GM12891 (cell line): ENCODE data around the gene MBD4.

Source experiments
- DNase-seq: peaks from one replicate; pipeline ENCODE4 v3.0.0; 2011; ENCODE audit warnings: low spot score; ENCODE audit not compliant: insufficient read length
- FAIRE-seq: peaks from 2 replicates; lab custom pipeline; 2011; peaks lifted over from hg19 to GRCh38; lab: Jason Lieb, UNC
- PAX5 ChIP-seq: IDR thresholded peaks from 2 replicates; pipeline ENCODE4 v1.6.1; 2011; ENCODE audit warnings: low read length, moderate library complexity, mild to moderate bottlenecking; ENCODE audit not compliant: insufficient read depth, severe bottlenecking
- POLR2A ChIP-seq: IDR thresholded peaks from 2 replicates; pipeline ENCODE4 v1.6.1; 2011; ENCODE audit warnings: low read depth, low read length, control low read depth
- POLR2AphosphoS5 ChIP-seq: IDR thresholded peaks from 2 replicates; pipeline ENCODE4 v1.6.1; 2011; ENCODE audit warnings: low read depth, low read length, control low read depth
- POU2F2 ChIP-seq: IDR thresholded peaks from 2 replicates; pipeline ENCODE4 v1.6.1; 2011; ENCODE audit warnings: low read depth, mild to moderate bottlenecking, control low read depth, low read length, moderate library complexity
- SPI1 ChIP-seq: IDR thresholded peaks from 2 replicates; pipeline ENCODE4 v1.6.1; 2011; ENCODE audit warnings: low read depth, low read length, control low read depth
- TAF1 ChIP-seq: IDR thresholded peaks from 2 replicates; pipeline ENCODE4 v1.6.1; 2011; ENCODE audit warnings: low read depth, low read length, control low read depth

MBD4 gene

GRCh38 chr3:129462361-129462968 lies 22.7 kb upstream of the MBD4 start:
- FAIRE-seq = no peak
- DNase-seq = no peak
- TF ChIP-seq POU2F2 (no peak), POLR2AphosphoS5 (no peak), SPI1 (no peak), TAF1 (no peak), PAX5 (no peak), POLR2A (no peak)

- no peak for FAIRE-seq
- TF ChIP-seq POU2F2 (no peak), SPI1 (0 out of 2 replicates have a peak, but pooled peaks have one; percentile 25), TAF1 (no peak), PAX5 (no peak), POLR2AphosphoS5 (no peak), POLR2A (no peak)
- no peak for DNase-seq
Observed at GRCh38 chr3:129461461-129462146, 21.9 kb upstream of the MBD4 start.

- DNase-seq (no peak), FAIRE-seq (no peak)
- TF ChIP-seq POLR2A (no peak), PAX5 (no peak), SPI1 (no peak), TAF1 (no peak), POU2F2 (no peak), POLR2AphosphoS5 (no peak)
Observed at GRCh38 chr3:129461022-129461421, 21.3 kb upstream of the MBD4 start.

DNA sequence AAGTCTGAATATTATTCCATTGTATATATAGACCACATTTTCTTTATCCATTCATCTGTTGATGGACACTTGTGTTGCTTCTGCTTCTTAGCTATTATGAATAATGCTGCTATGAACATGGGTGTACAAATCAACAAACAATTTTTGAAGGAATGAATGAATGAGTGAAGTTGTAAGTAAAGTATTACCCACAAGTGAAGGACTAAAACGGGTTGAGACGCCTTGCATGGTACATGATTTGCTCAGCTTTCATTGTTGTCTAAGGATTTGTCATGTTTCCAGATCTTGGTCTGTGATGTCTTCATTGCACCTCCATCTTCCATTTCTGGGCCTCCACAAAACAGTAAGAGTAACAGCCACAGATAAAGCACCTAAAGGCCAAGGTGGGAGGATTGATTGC lies 20.8 kb upstream of the MBD4 start:
- DNase-seq = no peak
- no peak for FAIRE-seq
- no peak for TF ChIP-seq POLR2A
- no peak for TF ChIP-seq PAX5
- no peak for TF ChIP-seq SPI1

DNA sequence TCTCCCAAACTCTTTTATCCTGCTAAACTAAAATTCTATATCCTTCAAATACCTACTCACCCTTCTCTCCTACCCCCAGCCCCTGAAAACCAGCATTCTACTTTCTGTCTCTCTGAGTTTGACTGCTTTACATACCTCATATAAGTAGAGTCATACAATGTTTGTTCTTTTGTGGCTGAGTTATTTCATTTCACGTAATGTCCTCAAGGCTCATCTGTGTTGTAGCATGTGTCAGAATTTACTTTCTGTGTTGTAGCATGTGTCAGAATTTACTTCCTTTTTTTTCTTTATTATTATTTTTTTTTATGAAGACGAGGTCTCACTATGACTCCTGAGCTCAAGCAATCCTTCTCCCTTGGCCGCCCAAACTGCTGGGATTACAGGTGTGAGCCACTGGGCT lies 20.4 kb upstream of the MBD4 start:
- no peak for FAIRE-seq
- no peak for DNase-seq
- TF ChIP-seq POLR2A = no peak
- no peak for TF ChIP-seq SPI1
- TF ChIP-seq PAX5 = no peak
- TF ChIP-seq POLR2AphosphoS5 = no peak
- TF ChIP-seq POU2F2 = no peak
- TF ChIP-seq TAF1 = no peak

DNA sequence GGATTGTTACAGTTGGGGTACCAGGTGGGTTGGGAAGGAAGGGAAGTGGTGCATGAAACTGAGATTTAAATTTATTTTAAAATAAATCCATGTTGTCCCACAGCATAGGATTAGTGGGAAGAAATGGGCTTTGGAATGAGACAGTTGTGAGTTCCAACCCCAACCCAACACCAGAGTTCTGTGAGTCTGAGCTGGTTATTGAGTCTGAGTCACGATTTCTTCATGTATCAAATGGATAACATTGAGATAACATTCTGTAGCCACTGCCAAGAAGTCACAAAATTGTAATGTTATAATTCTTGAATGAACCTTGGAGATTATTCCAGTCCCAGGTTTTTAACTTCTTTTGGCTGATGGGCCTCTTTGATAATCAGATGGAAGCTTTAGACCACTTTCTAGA lies 14.0 kb upstream of the MBD4 start:
- no peak for FAIRE-seq
- TF ChIP-seq POLR2AphosphoS5 (no peak), SPI1 (no peak), POU2F2 (no peak)
- no peak for DNase-seq

DNA sequence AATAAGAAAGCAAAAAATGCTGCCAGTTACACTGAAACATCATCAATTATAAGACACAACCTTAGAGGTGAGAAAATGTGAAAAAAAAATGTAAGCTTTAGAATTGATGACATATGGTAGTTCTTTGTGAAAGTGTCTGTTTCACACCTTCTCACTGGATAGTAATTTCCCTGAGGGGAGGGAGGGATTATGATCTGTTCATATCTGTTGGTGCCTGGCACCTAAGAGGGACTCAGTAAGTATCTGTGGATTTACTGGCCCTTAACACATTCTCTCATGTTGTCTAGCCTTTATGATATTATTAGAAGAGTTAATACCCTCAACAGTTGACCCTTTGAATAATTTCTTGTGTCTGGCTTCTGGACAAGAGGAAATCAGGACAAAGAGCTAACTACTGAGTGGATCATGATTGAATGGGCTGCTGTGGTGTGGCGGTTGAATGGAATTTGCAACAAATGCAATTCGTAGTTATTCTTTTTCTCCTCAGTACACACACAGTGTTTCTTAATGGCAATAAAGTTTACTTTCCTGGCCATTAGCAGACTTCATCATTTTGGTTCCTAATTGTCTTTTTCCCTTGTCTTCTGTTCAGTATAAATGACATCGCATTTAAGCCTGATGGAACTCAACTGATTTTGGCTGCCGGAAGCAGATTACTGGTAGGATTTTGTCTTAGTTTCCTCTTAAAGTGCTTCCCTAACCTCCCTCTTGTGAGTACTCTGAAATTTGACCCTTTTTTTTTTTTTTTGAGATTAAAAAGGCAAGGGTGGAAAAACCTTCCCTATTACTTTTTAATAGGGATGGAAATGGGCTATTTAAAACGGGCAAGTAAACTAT lies 9.7 kb upstream of the MBD4 start:
- DNase-seq = no peak
- TF ChIP-seq TAF1 = no peak
- no peak for FAIRE-seq

DNA sequence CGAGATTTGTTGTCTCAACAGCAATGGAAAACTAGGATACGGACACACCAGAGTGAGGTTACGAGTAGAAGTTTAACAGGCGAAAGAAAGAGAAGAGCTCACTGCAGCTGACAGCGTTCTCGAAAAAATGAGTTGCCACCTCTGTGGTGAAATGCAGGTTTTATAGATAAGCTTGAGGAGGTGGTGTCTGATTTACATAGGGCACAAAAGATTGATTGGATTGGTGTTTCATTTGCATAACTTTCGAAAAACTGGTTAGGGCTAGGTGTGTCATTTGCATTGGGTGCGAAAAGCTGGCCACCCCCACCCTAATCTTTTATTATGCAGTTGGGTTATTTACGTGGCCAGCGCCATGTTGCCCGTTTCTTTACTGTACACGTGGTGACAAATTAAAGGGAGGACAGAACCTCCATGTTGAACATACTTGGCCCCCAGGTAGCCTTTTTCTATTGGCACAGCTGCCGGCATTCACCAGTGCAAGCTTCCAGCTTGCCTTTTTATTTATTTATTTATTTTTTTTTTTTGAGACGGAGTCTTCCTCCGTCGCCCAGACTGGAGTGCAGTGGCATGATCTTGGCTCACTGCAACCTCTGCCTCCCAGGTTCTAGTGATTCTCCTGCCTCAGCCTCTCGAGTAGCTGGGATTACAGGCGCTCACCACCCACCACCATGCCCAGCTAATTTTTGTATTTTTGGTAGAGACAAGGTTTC lies 8.6 kb upstream of the MBD4 start:
- FAIRE-seq (no peak), DNase-seq (no peak)
- TF ChIP-seq POU2F2 (no peak), PAX5 (no peak), POLR2A (no peak), SPI1 (no peak), POLR2AphosphoS5 (no peak), TAF1 (no peak)

DNA sequence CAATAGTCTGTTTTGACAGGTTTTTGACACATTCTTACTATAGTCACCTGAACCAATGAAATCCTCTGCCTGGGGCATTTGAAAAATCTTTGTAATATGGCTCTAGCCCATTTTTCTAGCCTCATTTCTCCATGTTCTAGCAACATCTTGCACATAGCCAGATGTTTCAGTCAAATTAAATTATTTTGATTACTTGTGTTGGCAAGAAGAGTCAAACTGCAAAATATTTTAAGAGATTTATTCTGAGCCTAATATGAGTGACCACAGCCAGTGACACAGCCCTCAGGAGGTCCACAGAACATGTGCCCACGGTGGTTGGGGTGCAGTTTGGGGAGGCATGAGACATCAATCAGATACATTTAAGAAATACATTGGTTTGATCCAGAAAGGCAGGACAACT lies 7.2 kb upstream of the MBD4 start:
- no peak for DNase-seq

DNA sequence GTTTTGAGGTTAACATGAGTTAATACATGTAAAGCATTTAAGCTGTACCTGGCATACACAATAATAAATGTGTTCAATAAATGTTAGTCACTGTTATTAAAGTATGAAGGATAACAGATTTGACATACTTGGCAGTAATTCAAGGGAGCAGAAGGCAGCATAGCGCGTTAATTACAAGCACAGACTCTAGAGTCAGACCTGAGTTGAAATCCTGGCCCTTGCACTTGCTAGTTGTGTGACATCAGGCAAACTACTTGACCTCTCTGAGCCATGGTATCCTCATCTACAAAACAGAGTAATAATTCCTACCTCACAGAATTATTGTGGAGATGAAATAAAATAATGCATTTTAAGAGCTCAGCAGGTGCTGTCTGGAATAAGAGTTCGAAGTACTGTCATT lies 5.7 kb upstream of the MBD4 start:
- DNase-seq (no peak), FAIRE-seq (no peak)
- TF ChIP-seq PAX5 (no peak), SPI1 (no peak), POU2F2 (no peak), POLR2A (no peak), TAF1 (no peak), POLR2AphosphoS5 (no peak)

More for the DNA sequence above, 7.2 kb upstream of the MBD4 start:
- TF ChIP-seq POLR2AphosphoS5 (no peak), POLR2A (no peak), PAX5 (no peak), TAF1 (no peak), POU2F2 (no peak)
- FAIRE-seq = no peak
